Measurements from ENCODE around the gene ACER1.

Gene ACER1

DNA sequence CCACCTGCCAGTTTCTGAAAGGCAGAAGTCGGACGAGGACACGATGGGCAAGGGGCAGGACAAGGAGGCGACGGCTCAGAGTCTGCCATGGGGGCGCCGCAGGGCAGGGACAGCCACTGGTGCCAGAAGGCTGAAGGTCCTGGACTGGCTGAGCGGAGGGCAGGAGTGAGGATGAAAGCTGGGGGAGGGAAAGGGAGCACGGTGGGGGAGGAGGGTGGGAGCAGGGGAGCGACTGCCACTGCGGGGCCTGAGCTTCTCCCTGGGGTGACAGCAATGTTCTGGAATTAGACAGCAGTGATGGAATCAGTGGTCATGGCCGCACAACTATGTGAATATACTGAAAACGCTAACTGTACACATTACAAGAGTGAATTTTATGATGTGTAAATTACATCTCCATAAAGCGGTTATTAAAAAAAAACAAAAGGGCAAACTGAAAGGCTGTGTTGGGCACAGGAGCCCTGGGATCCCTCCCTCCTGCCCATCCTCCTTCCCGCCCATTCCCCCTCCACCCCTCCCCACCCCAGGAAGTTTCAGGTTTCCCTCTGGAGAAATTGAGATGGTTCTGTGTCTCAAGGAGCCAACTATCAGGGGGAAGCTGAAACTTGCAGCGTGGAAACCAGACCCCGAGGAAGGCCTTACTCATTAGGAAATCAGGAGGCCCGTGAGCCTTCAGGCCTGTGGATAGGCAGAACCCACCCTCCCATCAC, 69.5 kb downstream of the ACER1 start:
- DNase-seq: no peak

DNA sequence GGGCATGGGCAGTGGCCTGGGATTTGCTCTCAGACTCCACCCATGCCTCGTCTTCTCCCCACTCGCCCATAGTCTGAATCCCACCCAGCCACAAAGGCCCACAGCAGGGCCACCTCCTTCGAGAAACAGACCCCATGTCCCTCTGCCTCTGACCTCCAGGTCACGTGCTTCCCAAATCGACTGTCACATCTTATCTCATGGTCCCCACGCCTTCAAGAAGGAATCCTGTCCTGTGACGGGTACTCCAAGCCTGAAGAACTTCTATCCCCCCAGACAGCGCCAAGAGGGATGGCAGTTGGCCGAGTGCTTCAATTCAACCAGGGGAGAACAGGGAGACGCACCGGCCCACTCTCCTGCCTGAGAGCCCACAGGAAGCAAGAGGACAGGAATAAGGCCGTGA, 70.1 kb downstream of the ACER1 start:
- no peak for DNase-seq

DNA sequence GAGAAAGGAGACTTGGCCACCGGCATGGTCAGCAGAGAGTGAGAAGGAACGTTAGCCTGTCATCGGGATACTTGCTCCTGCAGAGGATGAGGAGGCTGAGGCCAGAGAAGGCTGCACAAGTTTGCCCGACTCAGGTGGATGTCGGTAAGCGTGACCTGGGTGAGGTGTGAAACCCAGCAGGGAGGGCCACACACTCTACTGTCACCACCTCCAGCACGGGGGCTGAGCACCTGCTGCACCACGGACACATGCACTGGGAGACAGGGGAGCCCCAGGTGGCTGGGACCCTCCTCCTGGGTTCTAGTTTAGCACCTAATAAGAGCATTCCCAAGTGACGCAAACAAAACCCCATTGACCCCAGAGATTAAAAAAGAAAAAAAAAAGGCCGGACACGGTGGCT, 70.9 kb downstream of the ACER1 start:
- no peak for DNase-seq

DNA sequence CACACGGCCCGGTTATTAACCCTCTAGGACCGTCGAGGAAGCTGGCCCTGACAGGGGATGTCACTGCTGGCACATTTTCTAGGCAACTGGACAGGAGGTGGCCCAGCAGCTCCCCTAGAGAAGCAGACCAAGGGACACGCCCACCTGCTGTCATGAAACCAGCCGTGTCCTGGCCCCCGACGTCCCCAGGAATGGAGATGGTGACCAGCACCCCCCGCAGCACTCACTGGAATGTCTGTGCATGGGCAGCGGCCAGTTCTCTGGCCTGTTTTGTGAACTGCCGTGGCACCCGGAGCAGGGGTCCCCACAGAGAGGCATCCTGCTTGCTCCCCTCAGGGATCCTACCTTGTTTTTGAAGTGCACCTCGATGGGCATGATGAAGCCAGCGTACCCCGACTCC, 71.5 kb downstream of the ACER1 start:
- no peak for DNase-seq

DNA sequence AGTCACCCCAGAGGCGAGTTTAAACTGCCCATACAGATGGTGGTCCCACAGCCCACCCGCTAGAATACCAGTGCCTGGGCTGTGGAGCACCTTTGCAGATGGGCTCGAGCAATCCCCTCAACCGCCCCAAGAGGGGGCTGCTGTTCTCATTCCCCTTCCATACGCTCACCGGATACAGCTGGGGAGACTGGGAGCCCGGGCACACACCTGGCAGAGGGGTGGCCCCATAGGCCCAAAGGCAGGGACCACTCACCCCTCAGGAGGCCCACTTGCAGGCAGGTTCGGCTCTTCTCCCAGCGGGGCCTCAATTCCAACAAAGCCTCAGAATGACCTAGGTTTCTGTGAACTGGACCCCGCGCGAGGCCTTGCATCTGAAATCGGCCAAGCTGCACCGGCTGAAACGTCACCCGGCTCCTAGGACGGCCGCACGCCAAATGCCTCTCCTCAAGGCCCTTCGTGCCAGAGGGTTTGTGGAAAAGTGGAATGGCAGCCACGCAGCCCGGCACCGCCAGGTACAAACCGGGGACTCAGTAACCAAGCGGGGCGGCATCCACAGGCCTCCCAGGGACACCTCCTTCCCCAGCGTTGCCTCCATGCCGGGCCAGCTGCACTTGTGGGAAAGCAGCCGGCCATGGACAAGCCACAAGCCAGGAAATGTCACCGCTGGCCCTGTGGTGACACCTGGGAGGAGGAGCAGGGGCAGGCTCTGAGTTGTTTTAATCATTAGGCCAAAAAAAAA, 72.3 kb downstream of the ACER1 start:
- no peak for DNase-seq

DNA sequence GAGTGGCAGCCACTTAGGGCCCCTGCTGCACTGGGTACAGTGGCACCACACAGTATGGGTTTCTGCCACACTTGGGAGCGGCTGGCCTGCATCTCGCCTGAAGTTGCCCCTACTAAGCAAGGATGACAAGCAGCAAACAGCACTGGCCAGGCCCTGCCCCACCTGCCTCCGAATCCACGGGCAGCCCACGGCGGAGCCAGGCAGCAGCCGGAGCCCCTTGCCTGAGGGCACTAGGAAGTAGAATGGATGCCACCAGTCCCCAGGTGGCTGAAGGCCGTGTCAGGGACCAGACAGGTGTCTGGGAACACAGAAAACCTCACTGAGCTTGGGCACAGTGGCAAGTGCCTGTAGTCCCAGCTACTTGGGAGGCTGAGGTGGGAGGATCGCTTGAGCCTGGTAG, 73.0 kb downstream of the ACER1 start:
- DNase-seq: no peak

DNA sequence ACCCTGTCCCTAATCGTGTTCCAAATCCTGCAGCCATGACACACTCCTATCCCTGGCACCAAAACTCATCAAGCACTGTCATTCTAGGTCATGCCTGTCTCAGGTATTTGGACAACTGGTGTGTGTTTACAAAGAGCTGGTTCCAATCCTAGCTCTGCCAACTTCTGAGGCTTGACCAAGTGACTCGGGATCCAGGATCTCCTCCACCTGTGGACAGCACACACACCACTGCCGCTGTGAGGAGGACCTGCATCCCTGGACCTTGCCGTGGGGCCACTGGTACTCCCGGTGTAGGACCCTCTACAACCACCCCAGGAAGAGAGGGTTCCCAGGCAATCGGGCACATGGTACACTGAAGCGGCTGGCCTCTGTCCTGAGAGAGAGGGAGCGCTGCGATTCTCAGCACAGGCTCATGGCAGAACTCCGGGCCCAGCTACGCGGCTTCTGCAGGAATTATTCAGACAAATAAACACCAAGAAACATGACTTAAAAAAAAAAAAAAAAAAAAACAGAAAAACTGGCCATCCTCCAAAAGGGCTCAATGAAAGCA, 74.0 kb downstream of the ACER1 start:
- DNase-seq: no peak

DNA sequence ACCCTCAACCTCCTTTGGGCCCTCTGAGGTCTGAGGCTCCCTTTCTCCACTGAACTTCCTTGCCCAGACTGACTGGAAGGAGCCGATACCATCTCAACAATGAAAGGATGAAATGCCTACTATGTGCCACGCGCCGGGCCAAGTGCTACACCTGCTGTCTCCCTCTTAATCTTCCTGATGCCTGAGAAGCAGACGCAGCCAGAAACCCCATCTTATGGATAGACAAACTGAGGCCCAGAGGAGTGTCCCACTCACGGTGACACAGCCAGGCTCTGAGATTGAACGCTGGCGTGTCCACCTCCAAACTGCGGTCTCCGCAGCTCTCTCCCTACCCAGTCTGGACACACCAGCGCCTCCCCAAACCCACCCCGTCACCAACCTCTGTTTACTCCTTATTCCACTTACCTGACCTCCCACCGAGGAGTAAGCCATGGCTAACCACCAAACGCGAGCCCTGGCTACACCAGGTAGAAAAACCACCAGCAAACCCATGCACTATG, 74.5 kb downstream of the ACER1 start:
- DNase-seq: no peak

All from NCI-H748 treated with DMSO at 0.1 percent for 48 hours (cell line).